Left kidney (tissue), 2 donors: Measurements from ENCODE around the gene GLUD2. TPM values are rescaled to one million over a fixed set of nuclear protein-coding genes. Genes with fewer than 3 reads are reported as not detected.

Experiments used
- DNase-seq: peaks from one replicate; pipeline ENCODE4 v3.0.0-alpha.2; 2013
- polyA plus RNA-seq: library from polyadenylated mRNA; unstranded; fragments of 120-200 nt; gene quantifications from one replicate; pipeline ENCODE4 v1.2.1, GENCODE V29; 2013; ENCODE audit not compliant: insufficient read length

Gene GLUD2
- polyA plus RNA-seq, 1 donor = 5.6 TPM

DNA sequence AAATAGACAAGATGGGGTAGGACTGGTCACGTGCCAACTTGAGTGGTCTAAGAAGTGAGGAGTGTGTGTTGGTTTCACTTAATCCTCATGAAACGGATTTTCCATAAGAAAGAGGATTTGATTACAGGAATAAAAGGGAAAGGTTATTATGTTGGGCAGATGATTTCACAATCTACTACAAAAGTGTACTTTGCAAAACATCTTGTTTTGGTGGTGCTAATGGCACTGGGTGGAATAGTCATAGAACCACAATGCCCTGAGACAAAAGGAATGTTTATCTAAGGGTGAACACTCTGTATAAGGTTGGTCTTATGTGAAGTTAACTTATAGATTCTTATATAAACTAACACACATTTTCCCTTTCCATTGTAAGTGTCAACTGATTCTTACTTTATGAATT lies 45.6 kb downstream of the GLUD2 start:
- DNase-seq = no peak

Other genes with a start within 250 kb of the GLUD2 start
- gene CT47B1, start 171.7 kb upstream of the GLUD2 start, polyA plus RNA-seq = not detected
- gene CT47A11, start 110.5 kb upstream of the GLUD2 start, polyA plus RNA-seq = not detected
- gene CT47A10, start 105.6 kb upstream of the GLUD2 start, polyA plus RNA-seq = not detected
- gene CT47A9, start 100.7 kb upstream of the GLUD2 start, polyA plus RNA-seq = not detected
- not detected for gene CT47A8, start 95.9 kb upstream of the GLUD2 start, polyA plus RNA-seq
- not detected for gene CT47A7, start 91.0 kb upstream of the GLUD2 start, polyA plus RNA-seq
- not detected for gene CT47A6, start 86.1 kb upstream of the GLUD2 start, polyA plus RNA-seq
- gene CT47A5, start 81.3 kb upstream of the GLUD2 start, polyA plus RNA-seq = not detected
- gene CT47A4, start 76.4 kb upstream of the GLUD2 start, polyA plus RNA-seq = not detected
- gene CT47A3, start 71.5 kb upstream of the GLUD2 start, polyA plus RNA-seq = not detected
- not detected for gene CT47A2, start 66.7 kb upstream of the GLUD2 start, polyA plus RNA-seq
- gene CT47A1, start 61.9 kb upstream of the GLUD2 start, polyA plus RNA-seq = not detected